Caco-2 (cell line): ENCODE measurements around the gene USP46. TPM values are rescaled to one million over a fixed set of nuclear protein-coding genes. Genes with fewer than 3 reads are reported as not detected.

Source experiments
- BruUV-seq: library from RNA; stranded (reverse); fragments of 400-500 nt; replicated peaks from 2 replicates; lab custom pipeline; 2021; lab: Mats Ljungman, UMichigan
- CTCF ChIA-PET: fragments of 300-600 bp; sonication (Branson Sonifier 250); formaldehyde crosslinking; loops from one replicate; lab custom pipeline; 2022; ENCODE audit warnings: antibody characterized with exemption; lab: Charles Lee
- POLR2A ChIA-PET: fragments of 300-600 bp; sonication (Branson Sonifier 250); formaldehyde crosslinking; loops from one replicate; lab custom pipeline; 2022; ENCODE audit warnings: antibody characterized with exemption; lab: Charles Lee
- DNase-seq, 2 experiments: peaks; one replicate each; pipeline versions ENCODE4 v3.0.0 to v3.0.0-alpha.2; 2020 to 2022
- H3K27me3 ChIP-seq: replicated peaks from 2 replicates; pipeline ENCODE4 v1.6.0; 2011; ENCODE audit warnings: low read length; ENCODE audit not compliant: control insufficient read depth, insufficient read depth
- H3K36me3 ChIP-seq: 2 replicates; pipeline ENCODE4 v1.5.1; 2011; ENCODE audit warnings: low read length; ENCODE audit not compliant: control insufficient read depth, insufficient read depth
- H3K4me1 ChIP-seq: fragments of 250-450 bp; sonication (Bioruptor Pico); 2 replicates; pipeline ENCODE4 v1.5.1; 2020; ENCODE audit warnings: mild to moderate bottlenecking
- H3K4me3 ChIP-seq: 2 replicates; pipeline ENCODE4 v1.5.1; 2011; ENCODE audit warnings: low read depth, mild to moderate bottlenecking, control low read depth, low read length
- H3K9me3 ChIP-seq: fragments of 250-450 bp; sonication (Bioruptor Pico); 2 replicates; pipeline ENCODE4 v1.5.1; 2020; ENCODE audit warnings: mild to moderate bottlenecking, moderate library complexity
- H3K27ac Mint-ChIP-seq: one replicate; pipeline ENCODE4 v1.8.0; 2022; ENCODE audit warnings: mixed read lengths; ENCODE audit not compliant: unreplicated experiment
- H3K27me3 Mint-ChIP-seq: one replicate; pipeline ENCODE4 v1.8.0; 2022; ENCODE audit warnings: mixed read lengths; ENCODE audit not compliant: insufficient read depth, unreplicated experiment
- H3K36me3 Mint-ChIP-seq: one replicate; pipeline ENCODE4 v1.8.0; 2022; ENCODE audit warnings: mild to moderate bottlenecking, mixed read lengths; ENCODE audit not compliant: insufficient read depth, unreplicated experiment
- H3K4me1 Mint-ChIP-seq: one replicate; pipeline ENCODE4 v1.8.0; 2022; ENCODE audit warnings: low read depth, mixed read lengths; ENCODE audit not compliant: unreplicated experiment
- H3K4me3 Mint-ChIP-seq: one replicate; pipeline ENCODE4 v1.8.0; 2022; ENCODE audit warnings: mild to moderate bottlenecking, moderate library complexity, mixed read lengths; ENCODE audit not compliant: unreplicated experiment
- H3K9me3 Mint-ChIP-seq: one replicate; pipeline ENCODE4 v1.8.0; 2022; ENCODE audit warnings: mixed read lengths; ENCODE audit not compliant: unreplicated experiment
- CTCF ChIP-seq, 2 experiments: fragments of 200-600 bp in 1 of 2; IDR thresholded peaks; 1 replicate in 1 of 2; 2 replicates in 1 of 2; pipeline versions ENCODE4 v1.5.1 to v1.8.0; 2011 to 2022; ENCODE audit warnings: antibody characterized with exemption in 1 of 2, control low read depth in 1 of 2, inconsistent platforms in 1 of 2, low read depth in 1 of 2, low read length in 1 of 2, mild to moderate bottlenecking in 1 of 2, moderate library complexity in 1 of 2; ENCODE audit not compliant: insufficient read depth in 1 of 2, severe bottlenecking in 1 of 2, unreplicated experiment in 1 of 2
- intact Hi-C: fragments of 100-400 bp; cut with micrococcal nuclease; formaldehyde crosslinking; loops from one replicate; pipeline ENCODE4 v1.10.0; 2022; ENCODE audit not compliant: unreplicated experiment
- total RNA-seq: library from RNA; stranded (reverse); gene quantifications from 2 replicates; pipeline ENCODE4 v1.2.3, GENCODE V29; 2022

The USP46 gene
- total RNA-seq, 1 experiment from 2014 or later, result 32.2 TPM

- POLR2A ChIA-PET, result no interaction called here
- no peaks in the 10 kb centered on the region for H3K27me3 ChIP-seq
- H3K9me3 Mint-ChIP-seq, result no peaks in the 10 kb centered on the region
- no peaks in the 10 kb centered on the region for H3K36me3 ChIP-seq
- no peak overlapping the region for H3K4me3 Mint-ChIP-seq
- BruUV-seq, result no TSS peak
- no peak for DNase-seq
- H3K4me3 ChIP-seq, result no peak overlapping the region
- H3K36me3 Mint-ChIP-seq, result no peaks in the 10 kb centered on the region
- H3K4me1 Mint-ChIP-seq, result peaks cover 6% of the 10 kb centered on the region
- H3K4me1 ChIP-seq, result no peaks in the 10 kb centered on the region
- no peak overlapping the region for H3K27ac Mint-ChIP-seq
- intact Hi-C loops, result no loop called here
- CTCF ChIA-PET, result interaction anchor here (0.9 kb wide), 1 partner anchor 14 kb away, joined by 3 read pairs; no protein-coding TSS in a partner anchor
- no peak for TF ChIP-seq CTCF (IDR thresholded peaks at IDR 0.05; ENCODE audit: insufficient read depth in 1 of 2, low read depth in 1 of 2, low read length in 1 of 2, severe bottlenecking in 1 of 2, unreplicated experiment in 1 of 2)
- H3K27me3 Mint-ChIP-seq, result peaks cover 5% of the 10 kb centered on the region
- no peaks in the 10 kb centered on the region for H3K9me3 ChIP-seq
These were observed 85.1 kb downstream of the USP46 start for GRCh38 chr4:52574036-52574435.

GRCh38 chr4:52573551-52573950 lies 85.5 kb downstream of the USP46 start:
- POLR2A ChIA-PET, result no interaction called here
- H3K9me3 Mint-ChIP-seq, result no peaks in the 10 kb centered on the region

GRCh38 chr4:52572936-52573485 lies 86.1 kb downstream of the USP46 start:
- no peak overlapping the region for H3K4me3 ChIP-seq
- H3K4me1 ChIP-seq, result no peaks in the 10 kb centered on the region
- no peak overlapping the region for H3K27ac Mint-ChIP-seq
- H3K9me3 ChIP-seq, result no peaks in the 10 kb centered on the region
- ChIA-PET CTCF (interaction anchor here (0.9 kb wide), 1 partner anchor 15 kb away, joined by 3 read pairs; no protein-coding TSS in a partner anchor), POLR2A (no interaction called here)
- TF ChIP-seq CTCF (IDR thresholded peaks at IDR 0.05; ENCODE audit: insufficient read depth in 1 of 2, low read depth in 1 of 2, low read length in 1 of 2, severe bottlenecking in 1 of 2, unreplicated experiment in 1 of 2), result no peak
- H3K27me3 ChIP-seq, result no peaks in the 10 kb centered on the region
- no peak for DNase-seq
- no TSS peak for BruUV-seq
- intact Hi-C loops, result no loop called here
- H3K27me3 Mint-ChIP-seq, result peaks cover 5% of the 10 kb centered on the region
- no peaks in the 10 kb centered on the region for H3K9me3 Mint-ChIP-seq
- no peak overlapping the region for H3K4me3 Mint-ChIP-seq
- H3K36me3 Mint-ChIP-seq, result no peaks in the 10 kb centered on the region
- no peaks in the 10 kb centered on the region for H3K36me3 ChIP-seq
- peaks cover 6% of the 10 kb centered on the region for H3K4me1 Mint-ChIP-seq

More at GRCh38 chr4:52573551-52573950, 85.5 kb downstream of the USP46 start:
- TF ChIP-seq CTCF (IDR thresholded peaks at IDR 0.05; ENCODE audit: insufficient read depth in 1 of 2, low read depth in 1 of 2, low read length in 1 of 2, severe bottlenecking in 1 of 2, unreplicated experiment in 1 of 2), result no peak
- no peak overlapping the region for H3K4me3 ChIP-seq
- no peak overlapping the region for H3K4me3 Mint-ChIP-seq
- CTCF ChIA-PET, result interaction anchor here (0.9 kb wide), 1 partner anchor 14 kb away, joined by 3 read pairs; no protein-coding TSS in a partner anchor
- intact Hi-C loops, result no loop called here
- H3K27me3 Mint-ChIP-seq, result peaks cover 5% of the 10 kb centered on the region
- H3K36me3 Mint-ChIP-seq, result no peaks in the 10 kb centered on the region
- H3K27me3 ChIP-seq, result no peaks in the 10 kb centered on the region
- H3K4me1 ChIP-seq, result no peaks in the 10 kb centered on the region
- no peaks in the 10 kb centered on the region for H3K9me3 ChIP-seq
- H3K27ac Mint-ChIP-seq, result no peak overlapping the region
- H3K4me1 Mint-ChIP-seq, result peaks cover 6% of the 10 kb centered on the region
- H3K36me3 ChIP-seq, result no peaks in the 10 kb centered on the region
- no TSS peak for BruUV-seq
- DNase-seq, result no peak
